HG02885 (cell line): ENCODE data around the gene CEBPA.
"Not testable (repeated sequence)": the region's sequence is repeated elsewhere in the genome, so short reads cannot be mapped to it uniquely, and the experiment has no call there.

Experiments
- ATAC-seq: cut with Tn5 transposase; IDR thresholded peaks from one replicate; pipeline ENCODE4 v1.9.1; 2021; ENCODE audit warnings: mild to moderate bottlenecking; ENCODE audit not compliant: unreplicated experiment, poor library complexity

CEBPA gene

GRCh38 chr19:33302974-33303790 lies 848 bp upstream of the CEBPA start:
- peak; percentile 32 for ATAC-seq

GRCh38 chr19:33301900-33302174 lies 497 bp downstream of the CEBPA start:
- no peak for ATAC-seq

- no peak for ATAC-seq
Observed at GRCh38 chr19:33301144-33301899, 1.0 kb downstream of the CEBPA start.

GRCh38 chr19:33300894-33301143 lies 1.5 kb downstream of the CEBPA start:
- no peak for ATAC-seq

GRCh38 chr19:33300009-33300893 lies 2.1 kb downstream of the CEBPA start:
- ATAC-seq: no peak

- no peak for ATAC-seq
Observed at GRCh38 chr19:33299051-33299688, 3.2 kb downstream of the CEBPA start.

- ATAC-seq: no peak
Observed at GRCh38 chr19:33298146-33298911, 4.0 kb downstream of the CEBPA start.

- no peak for ATAC-seq
Observed at GRCh38 chr19:33297401-33298145, 4.8 kb downstream of the CEBPA start.

- no peak for ATAC-seq
Observed at GRCh38 chr19:33296488-33296971, 5.8 kb downstream of the CEBPA start.

GRCh38 chr19:33295621-33296487 lies 6.5 kb downstream of the CEBPA start:
- no peak for ATAC-seq

- not testable (repeated sequence) for ATAC-seq
Observed at GRCh38 chr19:33295046-33295445, 7.3 kb downstream of the CEBPA start.

GRCh38 chr19:33294058-33294798 lies 8.1 kb downstream of the CEBPA start:
- no peak for ATAC-seq

GRCh38 chr19:33293255-33294057 lies 8.9 kb downstream of the CEBPA start:
- ATAC-seq: no peak

- ATAC-seq: no peak
Observed at GRCh38 chr19:33292595-33293254, 9.6 kb downstream of the CEBPA start.

GRCh38 chr19:33291623-33292534 lies 10.5 kb downstream of the CEBPA start:
- no peak for ATAC-seq
